Measurements from ENCODE around the gene HDAC9.

HDAC9 gene

DNA sequence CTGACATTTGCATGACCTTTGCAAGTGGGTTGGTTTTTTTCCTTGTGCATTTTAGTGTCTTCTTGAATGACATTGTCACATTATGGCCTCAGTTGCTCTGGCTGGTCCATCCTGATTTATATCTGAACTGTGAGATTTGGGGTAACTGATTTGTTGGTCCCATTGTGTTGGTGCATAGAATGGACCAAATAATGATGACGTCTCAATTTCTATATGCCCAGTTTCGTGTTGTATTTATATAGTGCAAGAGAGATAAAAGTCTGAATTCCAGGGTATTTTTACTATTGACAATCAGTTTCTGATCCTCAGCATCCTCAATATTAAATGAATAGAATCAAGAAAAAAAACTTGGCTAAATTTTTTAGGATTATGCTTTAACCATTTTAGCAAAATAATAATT lies 281.8 kb downstream of the HDAC9 start:
- no peak for TF ChIP-seq EZH2phosphoT487 (IDR thresholded peaks at IDR 0.05; ENCODE audit: low read depth)
- TF ChIP-seq, protein P1, sequence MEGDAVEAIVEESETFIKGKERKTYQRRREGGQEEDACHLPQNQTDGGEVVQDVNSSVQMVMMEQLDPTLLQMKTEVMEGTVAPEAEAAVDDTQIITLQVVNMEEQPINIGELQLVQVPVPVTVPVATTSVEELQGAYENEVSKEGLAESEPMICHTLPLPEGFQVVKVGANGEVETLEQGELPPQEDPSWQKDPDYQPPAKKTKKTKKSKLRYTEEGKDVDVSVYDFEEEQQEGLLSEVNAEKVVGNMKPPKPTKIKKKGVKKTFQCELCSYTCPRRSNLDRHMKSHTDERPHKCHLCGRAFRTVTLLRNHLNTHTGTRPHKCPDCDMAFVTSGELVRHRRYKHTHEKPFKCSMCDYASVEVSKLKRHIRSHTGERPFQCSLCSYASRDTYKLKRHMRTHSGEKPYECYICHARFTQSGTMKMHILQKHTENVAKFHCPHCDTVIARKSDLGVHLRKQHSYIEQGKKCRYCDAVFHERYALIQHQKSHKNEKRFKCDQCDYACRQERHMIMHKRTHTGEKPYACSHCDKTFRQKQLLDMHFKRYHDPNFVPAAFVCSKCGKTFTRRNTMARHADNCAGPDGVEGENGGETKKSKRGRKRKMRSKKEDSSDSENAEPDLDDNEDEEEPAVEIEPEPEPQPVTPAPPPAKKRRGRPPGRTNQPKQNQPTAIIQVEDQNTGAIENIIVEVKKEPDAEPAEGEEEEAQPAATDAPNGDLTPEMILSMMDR (IDR thresholded peaks at IDR 0.05; ENCODE audit: low read depth, low read length), result no peak
- Histone ChIP-seq H3K9me3 (ENCODE audit: insufficient read depth, low read length) (no peaks in the 10 kb centered on the region), H3K79me2 (ENCODE audit: low read length) (no peaks in the 10 kb centered on the region), H4K20me1 (ENCODE audit: insufficient read depth, low read length) (no peaks in the 10 kb centered on the region), H3K36me3 (replicated peaks; ENCODE audit: low read depth, low read length) (no peaks in the 10 kb centered on the region), H3K4me2 (ENCODE audit: low read length) (no peak overlapping the region), H3K4me1 (ENCODE audit: low read length) (no peaks in the 10 kb centered on the region), H3K9ac (ENCODE audit: low read length) (no peak overlapping the region), H3K4me3 (ENCODE audit: low read length) (no peak overlapping the region), H3K27me3 (ENCODE audit: low read depth, low read length) (no peaks in the 10 kb centered on the region), H3K27ac (ENCODE audit: low read length) (no peak overlapping the region), H2AFZ (ENCODE audit: low read depth, low read length) (no peak overlapping the region)

DNA sequence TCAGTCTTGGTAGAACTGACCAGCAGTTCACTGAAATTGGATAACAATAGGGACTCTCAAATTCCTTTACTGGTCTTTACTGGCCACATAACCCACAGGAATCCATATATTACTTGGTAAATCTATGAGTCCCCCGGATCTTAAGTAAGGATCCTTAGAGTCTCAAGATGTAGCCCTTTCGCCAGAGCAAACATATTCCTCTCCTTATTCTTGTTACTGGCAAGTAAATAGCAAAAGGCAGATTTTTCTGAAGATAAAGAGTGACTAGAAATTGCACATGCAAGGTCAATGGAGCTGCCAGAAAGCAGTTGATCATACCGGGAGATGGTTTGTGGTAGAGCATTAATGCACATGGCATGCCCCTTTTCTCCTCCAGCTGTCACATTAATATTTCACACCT lies 283.0 kb downstream of the HDAC9 start:
- no peaks in the 10 kb centered on the region for H3K36me3 ChIP-seq (replicated peaks; ENCODE audit: low read depth, low read length)
- TF ChIP-seq, protein P1 (IDR thresholded peaks at IDR 0.05; ENCODE audit: low read depth, low read length), result no peak
- TF ChIP-seq EZH2phosphoT487 (IDR thresholded peaks at IDR 0.05; ENCODE audit: low read depth), result no peak
- no peak overlapping the region for H2AFZ ChIP-seq (ENCODE audit: low read depth, low read length)
- no peaks in the 10 kb centered on the region for H3K79me2 ChIP-seq (ENCODE audit: low read length)
- no peak overlapping the region for H3K9ac ChIP-seq (ENCODE audit: low read length)
- no peaks in the 10 kb centered on the region for H3K4me1 ChIP-seq (ENCODE audit: low read length)
- H3K4me2 ChIP-seq (ENCODE audit: low read length), result no peak overlapping the region
- no peaks in the 10 kb centered on the region for H4K20me1 ChIP-seq (ENCODE audit: insufficient read depth, low read length)
- H3K4me3 ChIP-seq (ENCODE audit: low read length), result no peak overlapping the region
- no peak overlapping the region for H3K27ac ChIP-seq (ENCODE audit: low read length)
- H3K9me3 ChIP-seq (ENCODE audit: insufficient read depth, low read length), result no peaks in the 10 kb centered on the region
- no peaks in the 10 kb centered on the region for H3K27me3 ChIP-seq (ENCODE audit: low read depth, low read length)

DNA sequence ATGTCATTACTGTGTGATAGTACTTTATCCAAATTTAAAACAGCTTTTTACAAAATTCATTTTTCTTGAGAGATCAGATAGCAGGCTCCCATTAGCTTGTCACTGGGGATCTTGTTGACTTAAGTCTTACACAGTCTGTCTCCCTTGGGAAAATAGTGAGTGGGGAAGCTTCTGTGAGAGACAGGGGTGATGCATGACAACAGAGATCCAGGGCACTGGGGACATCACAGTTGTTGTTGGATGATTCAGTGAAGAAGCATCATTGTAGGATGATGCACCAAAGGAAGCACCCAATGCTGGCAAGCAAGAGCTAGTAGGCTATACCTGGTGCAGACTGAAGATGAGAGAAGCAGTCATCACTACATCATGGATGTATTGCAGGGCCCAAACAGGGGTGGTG lies 284.7 kb downstream of the HDAC9 start:
- Histone ChIP-seq H3K79me2 (ENCODE audit: low read length) (no peaks in the 10 kb centered on the region), H3K9ac (ENCODE audit: low read length) (no peak overlapping the region), H3K36me3 (replicated peaks; ENCODE audit: low read depth, low read length) (no peaks in the 10 kb centered on the region), H3K4me3 (ENCODE audit: low read length) (no peak overlapping the region), H2AFZ (ENCODE audit: low read depth, low read length) (no peak overlapping the region), H3K27ac (ENCODE audit: low read length) (no peak overlapping the region), H3K9me3 (ENCODE audit: insufficient read depth, low read length) (no peaks in the 10 kb centered on the region), H3K27me3 (ENCODE audit: low read depth, low read length) (no peaks in the 10 kb centered on the region), H4K20me1 (ENCODE audit: insufficient read depth, low read length) (no peaks in the 10 kb centered on the region), H3K4me1 (ENCODE audit: low read length) (no peaks in the 10 kb centered on the region), H3K4me2 (ENCODE audit: low read length) (no peak overlapping the region)
- no peak for TF ChIP-seq EZH2phosphoT487 (IDR thresholded peaks at IDR 0.05; ENCODE audit: low read depth)
- TF ChIP-seq, protein P1 (IDR thresholded peaks at IDR 0.05; ENCODE audit: low read depth, low read length), result no peak

DNA sequence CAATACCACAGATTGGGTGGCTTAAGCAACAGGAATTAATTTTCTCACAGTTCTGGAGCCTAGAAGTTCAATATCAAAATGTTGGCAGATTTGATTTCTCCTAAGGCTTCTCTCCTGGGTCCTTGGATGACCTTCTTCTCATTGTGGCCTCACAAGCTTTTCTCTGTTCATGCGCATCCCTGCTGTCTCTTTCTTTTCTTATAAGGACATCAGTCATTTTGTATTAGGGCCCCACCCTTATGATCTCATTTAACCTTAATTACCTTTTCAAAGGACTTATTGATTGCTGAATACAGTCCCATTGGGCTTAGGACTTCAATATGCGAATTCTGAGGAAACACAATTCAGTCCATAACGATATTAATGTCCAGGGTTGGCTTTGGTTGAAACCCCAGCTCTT lies 285.4 kb downstream of the HDAC9 start:
- Histone ChIP-seq H3K4me1 (ENCODE audit: low read length) (no peaks in the 10 kb centered on the region), H3K9me3 (ENCODE audit: insufficient read depth, low read length) (no peaks in the 10 kb centered on the region), H3K4me2 (ENCODE audit: low read length) (no peak overlapping the region), H3K79me2 (ENCODE audit: low read length) (no peaks in the 10 kb centered on the region), H3K27me3 (ENCODE audit: low read depth, low read length) (no peaks in the 10 kb centered on the region), H3K36me3 (replicated peaks; ENCODE audit: low read depth, low read length) (no peaks in the 10 kb centered on the region), H3K4me3 (ENCODE audit: low read length) (no peak overlapping the region), H2AFZ (ENCODE audit: low read depth, low read length) (no peak overlapping the region), H3K27ac (ENCODE audit: low read length) (no peak overlapping the region), H3K9ac (ENCODE audit: low read length) (no peak overlapping the region), H4K20me1 (ENCODE audit: insufficient read depth, low read length) (no peaks in the 10 kb centered on the region)
- no peak for TF ChIP-seq EZH2phosphoT487 (IDR thresholded peaks at IDR 0.05; ENCODE audit: low read depth)
- TF ChIP-seq, protein P1 (IDR thresholded peaks at IDR 0.05; ENCODE audit: low read depth, low read length), result no peak

Data from OCI-LY3 (cell line).